H4 (cell line): ENCODE measurements around the gene BANF1. TPM values are rescaled to one million over a fixed set of nuclear protein-coding genes. Genes with fewer than 3 reads are reported as not detected.

Experiments
- DNase-seq: peaks from one replicate; pipeline ENCODE4 v3.0.0-alpha.2; 2015; ENCODE audit warnings: low spot score
- total RNA-seq: library from RNA; depleted of rRNA; stranded (reverse); fragments of >200 nt; shearing (Covaris generic); gene quantifications from 2 replicates; pipeline ENCODE4 v1.2.3, GENCODE V29; 2014; rRNA removed

BANF1 gene
- 31.5 and 85.2 TPM in 2 replicates for total RNA-seq

GRCh38 chr11:66001942-66002647 lies at the start of gene BANF1, which contains the start of gene EIF1AD:
TSS of gene BANF1 (plus strand) at chr11:66002503. CDS start at chr11:66003251, 748 bp downstream.
TSS of gene EIF1AD (minus strand) at chr11:66002157. CDS start at chr11:66000389, 1,768 bp downstream.
- DNase-seq = peak; percentile 96

GRCh38 chr11:65953471-65953870 lies 48.8 kb upstream of the BANF1 start:
- DNase-seq = no peak

- DNase-seq = no peak
These were observed 47.5 kb upstream of the BANF1 start for GRCh38 chr11:65954771-65955170.

GRCh38 chr11:65958291-65958690 lies 44.0 kb upstream of the BANF1 start:
- no peak for DNase-seq

- no peak for DNase-seq
These were observed 43.4 kb upstream of the BANF1 start for GRCh38 chr11:65958774-65959420.

- DNase-seq = no peak
These were observed 41.5 kb upstream of the BANF1 start for GRCh38 chr11:65960824-65961266.

GRCh38 chr11:65961267-65962140 lies 40.8 kb upstream of the BANF1 start, which contains the start of gene SART1:
TSS of gene SART1 (plus strand) at chr11:65961734. CDS start at chr11:65961781, 47 bp downstream.
- DNase-seq = peak; percentile 96

GRCh38 chr11:65962141-65962564 lies 40.1 kb upstream of the BANF1 start:
- DNase-seq = no peak

- no peak for DNase-seq
These were observed 37.4 kb upstream of the BANF1 start for GRCh38 chr11:65964906-65965305.

GRCh38 chr11:65965986-65966762 lies 36.1 kb upstream of the BANF1 start:
- DNase-seq = no peak

- no peak for DNase-seq
These were observed 34.9 kb upstream of the BANF1 start for GRCh38 chr11:65967329-65967934.

GRCh38 chr11:65968600-65969482 lies 33.5 kb upstream of the BANF1 start:
- DNase-seq = no peak

- DNase-seq = no peak
These were observed 30.2 kb upstream of the BANF1 start for GRCh38 chr11:65972116-65972515.

GRCh38 chr11:65973439-65974110 lies 28.7 kb upstream of the BANF1 start:
- DNase-seq = no peak

GRCh38 chr11:65975771-65976170 lies 26.5 kb upstream of the BANF1 start:
- DNase-seq = no peak

GRCh38 chr11:65976216-65977176 lies 25.8 kb upstream of the BANF1 start:
- no peak for DNase-seq

- no peak for DNase-seq
These were observed 24.5 kb upstream of the BANF1 start for GRCh38 chr11:65977621-65978390.
